Adrenal gland (tissue), 5 donors: Measurements from ENCODE around the gene CAMK1D.

Experiments
- CTCF ChIP-seq, 6 experiments: fragments of 450-650 bp in 4 of 6; fragments of 200-600 bp in 2 of 6; sonication (generic) in 1 of 6; IDR thresholded peaks; 1 replicate in 5 of 6; 2 replicates in 1 of 6; pipeline versions ENCODE4 v1.5.1 to v1.8.0; 2016 to 2021; ENCODE audit warnings: antibody characterized with exemption in 6 of 6, mild to moderate bottlenecking in 2 of 6, moderate library complexity in 1 of 6
- POLR2A ChIP-seq, 2 donors: fragments of 450-650 bp; IDR thresholded peaks; one replicate each; pipeline ENCODE4 v1.6.1; 2017; ENCODE audit warnings: antibody characterized with exemption in 2 of 2, mild to moderate bottlenecking in 2 of 2, moderate library complexity in 1 of 2
- donor health status: DM: no; HTN: no; CAD: no.

- TF ChIP-seq CTCF (IDR thresholded peaks at IDR 0.05): no peak
- no peak for TF ChIP-seq POLR2A (IDR thresholded peaks at IDR 0.05)
These were observed 162.3 kb downstream of the CAMK1D start for GRCh38 chr10:12511651-12512050.
